GM18502 (cell line): ENCODE results near the gene ALS2CL.

ENCODE experiments used
- ATAC-seq: cut with Tn5 transposase; IDR thresholded peaks from one replicate; pipeline ENCODE4 v1.9.1; 2021; ENCODE audit warnings: mild to moderate bottlenecking; ENCODE audit not compliant: unreplicated experiment, poor library complexity

The ALS2CL gene

DNA sequence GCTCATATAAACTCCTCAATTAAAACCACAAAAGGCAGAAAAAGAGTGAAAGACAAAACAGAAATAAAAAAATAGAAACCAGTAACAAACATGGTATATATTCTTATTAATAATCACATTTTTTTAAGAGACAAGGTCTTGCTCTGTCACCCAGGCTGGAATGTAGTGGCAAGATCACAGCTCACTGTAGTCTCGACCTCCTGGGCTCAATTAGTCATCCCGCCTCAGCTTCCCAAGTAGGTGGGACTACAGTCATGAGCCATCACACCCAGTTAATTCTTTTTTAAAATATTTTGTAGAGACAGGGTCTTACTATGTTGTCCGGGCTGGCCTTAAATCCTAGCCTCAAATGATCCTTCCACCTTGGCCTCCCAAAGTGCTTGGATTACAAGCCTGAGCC lies 44.0 kb downstream of the ALS2CL start:
- no peak for ATAC-seq

DNA sequence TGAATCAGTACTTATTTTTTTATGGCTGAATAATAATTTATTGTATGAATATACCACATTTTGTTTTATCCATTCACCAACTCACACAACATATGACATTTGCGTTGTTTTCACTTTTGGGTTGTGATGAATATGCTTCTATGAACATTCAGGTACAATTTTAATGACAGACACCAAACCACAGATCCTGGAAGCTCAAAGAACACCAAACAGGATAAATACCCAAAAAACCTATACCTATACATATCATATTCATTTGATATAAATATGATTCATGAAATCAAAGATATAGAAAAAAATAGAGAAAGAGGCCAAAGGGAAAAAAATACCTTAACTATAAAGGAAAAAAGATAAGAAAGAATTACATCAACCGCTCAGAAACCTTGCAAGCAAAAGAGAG lies 45.4 kb downstream of the ALS2CL start:
- no peak for ATAC-seq

DNA sequence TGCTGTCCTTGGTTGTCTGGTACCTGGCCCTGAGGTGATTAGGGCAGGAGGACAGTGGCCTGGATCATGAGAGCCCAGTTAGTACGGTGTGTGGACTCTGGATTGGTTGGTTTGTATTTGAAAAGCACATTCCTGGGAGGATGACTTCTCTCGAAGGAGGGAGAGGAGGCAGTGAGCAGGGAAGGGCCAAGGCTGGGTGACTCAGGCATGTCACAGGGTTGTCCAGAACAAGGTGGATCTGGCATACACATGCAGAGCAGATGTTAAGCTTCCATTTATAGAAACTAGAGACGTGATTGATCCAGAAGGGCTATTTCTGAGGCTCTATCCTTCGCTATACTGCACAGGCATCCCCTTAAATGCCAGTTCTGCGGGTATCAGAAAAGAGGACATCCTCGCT lies 46.8 kb downstream of the ALS2CL start:
- ATAC-seq: no peak

DNA sequence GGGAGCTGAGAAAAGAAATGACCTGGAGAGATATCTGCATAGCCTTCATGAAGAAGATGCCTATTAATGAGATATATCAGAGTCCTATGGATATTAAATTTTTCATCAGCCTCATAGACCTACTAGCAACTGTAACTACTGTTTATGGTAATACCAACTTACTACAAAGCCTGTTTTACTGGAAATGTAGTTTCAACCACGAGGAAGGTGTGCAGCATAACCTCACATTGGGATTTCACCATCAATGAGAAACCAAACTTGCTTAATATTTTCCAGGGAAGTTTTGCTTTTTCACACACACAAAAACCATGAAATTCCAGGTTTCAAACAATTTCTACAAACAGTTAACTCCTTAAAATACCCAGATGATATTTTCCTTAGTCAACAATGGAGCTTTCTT lies 49.8 kb downstream of the ALS2CL start:
- no peak for ATAC-seq

DNA sequence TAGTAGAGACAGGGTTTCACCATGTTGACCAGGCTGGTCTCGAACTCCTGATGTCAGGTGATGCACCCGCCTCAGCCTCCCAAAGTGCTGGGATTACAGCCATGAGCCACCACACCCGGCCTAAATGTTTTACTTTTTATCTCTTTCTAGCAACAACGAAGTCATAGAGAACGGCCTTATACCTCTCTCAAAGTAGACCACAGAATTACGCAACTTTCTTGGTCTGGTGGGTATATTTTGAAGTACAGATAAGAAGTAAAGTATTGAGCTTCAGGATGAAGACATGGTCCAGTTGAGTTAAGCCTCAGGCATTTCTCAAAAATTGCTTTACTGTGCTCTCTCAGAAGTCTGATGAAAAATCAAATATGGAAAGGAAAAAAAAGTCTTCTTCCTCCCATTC lies 50.5 kb downstream of the ALS2CL start:
- no peak for ATAC-seq

DNA sequence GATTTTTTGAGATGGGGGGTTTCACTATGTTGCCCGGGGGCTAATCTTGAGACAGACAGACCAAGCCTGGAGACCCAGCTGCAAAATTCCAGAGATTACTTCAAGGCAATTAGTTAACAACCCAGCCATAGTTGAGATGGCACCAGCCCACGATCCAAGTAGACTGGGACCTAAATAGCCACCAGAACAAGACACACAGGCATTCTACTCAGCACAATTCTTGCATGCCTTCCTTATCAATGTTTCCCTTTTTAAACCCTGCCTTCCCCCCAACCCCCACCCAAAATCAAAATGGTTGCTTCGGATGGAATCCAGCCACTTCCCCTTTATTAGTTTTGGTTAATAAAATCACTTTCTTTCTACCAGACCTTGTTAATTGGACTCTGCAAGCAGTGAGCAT lies 52.6 kb downstream of the ALS2CL start:
- no peak for ATAC-seq

DNA sequence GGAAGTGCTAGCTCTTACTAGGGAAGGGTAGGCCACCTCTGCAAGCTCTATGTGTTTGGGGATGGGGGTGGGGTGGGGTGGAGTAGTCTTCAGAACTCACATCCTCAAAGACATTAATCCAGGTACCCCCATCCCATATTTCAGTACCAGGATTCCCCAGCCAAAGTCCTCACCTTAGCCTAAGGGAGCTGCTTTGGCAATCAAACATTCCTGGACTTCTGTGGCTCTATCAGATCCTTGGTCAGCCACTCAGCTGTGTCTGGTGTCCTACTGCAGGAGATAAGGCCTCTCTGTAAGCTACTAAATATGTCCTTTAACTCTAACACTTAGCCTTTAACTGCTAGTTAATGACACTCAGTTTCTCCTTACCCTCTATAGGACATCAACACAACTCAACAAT lies 54.3 kb downstream of the ALS2CL start:
- no peak for ATAC-seq

GRCh38 chr3:46634856-46635255 lies 58.6 kb downstream of the ALS2CL start:
- ATAC-seq: no peak

DNA sequence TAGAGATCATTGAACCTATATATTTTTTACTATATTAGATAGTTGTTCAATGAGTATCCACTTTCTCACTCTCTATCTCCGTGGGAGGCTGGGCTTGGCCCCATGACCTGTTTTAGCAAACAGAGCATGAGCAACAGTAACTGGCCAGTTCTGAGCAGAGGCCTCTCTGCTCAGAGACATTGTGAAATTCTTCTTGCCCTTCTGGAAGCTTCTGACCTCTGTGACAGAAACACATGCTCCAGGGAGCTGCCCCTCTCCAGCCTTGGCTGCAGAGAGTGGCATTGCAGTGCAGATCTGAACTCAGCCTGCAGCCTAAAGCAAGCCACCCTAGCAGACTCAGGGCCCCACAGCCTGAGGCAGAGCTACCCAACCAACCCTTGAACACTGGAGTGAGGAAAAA lies 60.7 kb downstream of the ALS2CL start:
- ATAC-seq: no peak

DNA sequence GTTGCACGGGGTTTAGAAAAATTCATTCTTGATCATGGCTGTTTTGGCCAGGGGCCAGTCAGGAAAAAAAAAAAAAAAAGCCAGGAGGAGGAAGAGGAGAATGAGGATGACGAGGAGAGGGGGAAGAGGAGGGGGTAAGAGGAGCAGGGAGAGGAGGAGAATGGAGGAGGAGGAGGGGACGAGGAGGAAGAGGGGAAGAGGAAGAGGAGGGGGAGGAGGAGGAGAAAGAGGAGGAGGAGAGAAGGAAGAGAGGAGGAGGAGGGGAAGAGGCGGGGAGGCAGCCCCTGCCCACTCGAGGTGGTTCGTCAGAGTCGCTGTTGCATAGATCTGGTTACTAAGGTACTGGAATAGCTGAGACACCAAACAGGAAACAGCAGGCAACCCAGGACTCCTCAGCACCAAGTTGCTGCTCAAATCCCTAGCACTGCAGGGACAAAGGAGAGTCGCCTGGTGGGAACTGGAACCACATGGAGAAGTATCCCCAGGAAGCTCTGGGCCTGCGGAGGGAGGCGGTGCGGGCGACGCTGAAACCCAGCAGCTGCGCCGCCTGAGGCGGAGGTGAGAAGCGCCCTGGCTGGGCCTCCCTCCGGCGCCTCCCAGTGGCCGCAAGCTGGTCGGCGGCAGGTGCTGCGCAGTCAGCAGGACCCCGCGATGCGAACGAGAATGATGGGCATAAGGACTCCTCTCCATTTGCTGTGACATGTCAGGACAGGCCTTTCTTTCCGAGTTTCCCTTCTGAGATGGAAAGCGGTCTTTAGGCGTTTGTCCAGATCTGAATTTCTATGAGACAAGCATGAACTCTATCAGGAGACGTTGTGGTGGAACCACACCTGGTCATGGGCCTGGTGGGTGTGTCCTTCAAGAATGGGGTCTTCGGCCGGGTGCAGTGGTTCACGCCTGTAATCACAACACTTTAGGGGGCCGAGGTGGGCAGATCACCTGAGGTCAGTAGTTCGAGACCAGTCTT lies 63.6 kb downstream of the ALS2CL start:
- ATAC-seq: peak; percentile 76

DNA sequence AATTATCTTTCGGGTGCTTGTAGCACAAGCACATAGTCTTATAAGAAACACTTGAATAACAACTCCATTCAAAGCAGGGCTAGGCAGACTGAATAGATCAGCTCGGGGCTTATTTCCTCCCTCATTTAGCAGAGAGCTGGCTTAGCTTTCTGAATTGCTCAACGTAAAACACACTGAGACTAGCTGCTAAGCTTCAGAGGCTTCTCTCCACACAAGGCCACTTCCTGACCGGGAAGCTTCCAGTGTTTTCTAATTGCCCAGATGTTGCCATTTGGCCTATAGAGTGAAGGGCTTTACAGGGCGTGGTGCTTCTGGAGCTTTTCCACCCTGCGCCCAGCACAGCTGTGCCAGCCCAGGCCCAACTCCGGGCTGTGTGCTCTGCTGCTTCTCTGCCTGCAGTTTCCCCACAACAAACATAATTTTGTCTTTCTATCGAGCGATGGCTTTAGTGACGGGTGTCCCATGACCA lies 64.5 kb downstream of the ALS2CL start:
- ATAC-seq: no peak

DNA sequence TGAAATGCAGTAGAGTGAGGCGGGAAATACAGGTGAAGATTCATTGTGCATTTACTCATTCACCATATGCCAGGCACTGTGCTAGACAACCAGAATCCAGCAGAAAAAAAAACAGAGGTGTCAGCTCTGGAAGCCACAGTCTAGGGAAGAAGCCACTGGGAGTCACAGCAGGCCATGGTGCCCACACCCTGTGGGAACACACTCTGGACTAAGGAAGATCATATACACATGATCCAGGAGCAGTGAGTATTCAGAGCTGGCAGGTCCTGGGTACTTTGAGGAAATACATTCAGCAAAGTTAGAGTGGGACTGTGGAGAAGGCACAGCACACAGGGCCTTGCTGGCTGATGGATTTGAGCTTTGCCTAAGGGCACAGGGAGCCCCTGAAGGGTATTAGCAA lies 66.4 kb downstream of the ALS2CL start:
- no peak for ATAC-seq

DNA sequence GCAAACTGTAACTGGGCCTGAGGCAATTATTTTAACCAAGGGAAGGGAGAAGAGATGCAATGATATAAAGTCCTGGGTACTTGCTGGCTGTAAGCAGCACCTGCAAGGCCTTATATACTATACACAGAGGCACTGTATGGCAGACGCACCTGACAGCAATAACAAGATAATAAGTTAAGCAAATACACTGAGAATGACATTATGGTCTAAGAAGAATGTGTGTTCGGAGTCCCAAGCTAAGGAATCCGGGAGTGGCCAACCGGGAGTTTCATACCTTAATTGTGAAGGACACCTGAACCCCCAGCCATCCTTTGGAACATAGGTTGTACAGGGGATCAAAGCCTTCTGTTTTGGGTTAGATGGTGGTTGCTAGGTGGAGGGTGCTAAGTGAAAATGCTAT lies 67.4 kb downstream of the ALS2CL start:
- no peak for ATAC-seq

GRCh38 chr3:46624975-46625490 lies 68.4 kb downstream of the ALS2CL start:
- no peak for ATAC-seq

DNA sequence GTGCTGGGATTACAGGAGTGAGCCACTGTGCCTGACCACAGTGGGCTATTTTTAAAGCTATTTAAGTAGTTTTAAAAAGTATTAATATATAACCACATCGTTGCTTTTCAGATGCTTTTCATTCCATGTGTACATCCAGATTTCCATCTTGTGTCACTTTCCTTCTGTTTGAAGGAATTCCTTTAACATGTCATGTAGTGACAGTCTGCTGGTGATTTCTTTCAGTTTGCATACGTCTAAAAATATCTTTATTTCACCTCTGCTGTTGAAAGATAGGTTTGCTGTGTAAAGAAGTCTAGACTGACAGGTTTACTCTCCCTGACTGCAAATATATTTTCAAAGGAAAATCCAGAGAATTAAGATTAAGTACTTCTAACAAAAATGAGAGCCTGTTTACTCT lies 68.9 kb downstream of the ALS2CL start:
- no peak for ATAC-seq

DNA sequence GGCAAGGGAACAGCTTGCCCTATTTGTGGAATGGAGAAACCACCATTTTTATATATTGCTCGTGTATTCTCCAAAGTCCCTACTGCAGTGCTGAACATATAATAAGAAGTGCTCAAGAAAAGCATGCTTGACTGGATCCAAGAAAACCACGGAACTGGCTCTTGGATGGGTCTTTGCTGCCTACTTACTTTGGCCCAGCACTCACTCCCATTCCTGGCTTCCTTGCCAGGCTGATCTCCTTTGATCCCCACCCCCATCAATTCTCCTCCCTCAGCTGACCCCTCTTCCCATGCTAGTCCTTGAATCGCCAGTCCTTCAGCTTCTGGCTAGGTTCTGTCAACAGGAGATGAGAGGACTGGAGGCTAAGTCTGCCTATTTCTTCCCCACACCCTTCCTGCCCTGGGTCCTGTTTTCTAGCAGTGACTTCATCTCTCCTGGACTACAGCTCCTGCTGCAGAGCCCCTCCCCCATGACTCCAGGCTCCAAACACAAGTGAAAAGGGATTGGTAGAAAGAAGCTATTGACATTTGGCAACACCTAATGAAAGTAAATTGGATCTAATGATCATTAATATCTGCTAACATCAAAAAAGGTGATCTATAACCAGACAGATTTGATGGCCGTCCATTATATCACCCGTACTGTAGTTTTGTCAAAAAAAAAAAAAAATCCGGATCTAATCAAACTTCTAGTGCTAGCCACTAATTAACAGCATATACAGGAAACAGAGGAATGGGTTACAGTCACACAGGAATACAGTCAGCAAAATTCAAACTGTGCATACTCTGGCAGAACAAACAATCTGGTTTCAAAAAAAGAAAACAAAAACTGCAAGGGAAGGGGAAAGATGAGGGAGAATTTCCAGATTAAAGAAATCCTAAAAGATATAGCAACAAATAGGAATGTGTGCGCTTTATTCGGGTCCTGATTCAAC lies 73.4 kb downstream of the ALS2CL start:
- ATAC-seq: no peak
